Thoracic aorta (tissue), 2 donors: ENCODE measurements around the gene STX7. TPM values are rescaled to one million over a fixed set of nuclear protein-coding genes. Genes with fewer than 3 reads are reported as not detected.

ENCODE experiments used
- ATAC-seq: fragments of 150-250 bp; one replicate; pipeline ENCODE4 v1.8.0; 2017; ENCODE audit warnings: low read depth; ENCODE audit not compliant: insufficient number of reproducible peaks, low FRiP score
- DNase-seq: peaks from one replicate; pipeline ENCODE4 v3.0.0-alpha.2; 2020; ENCODE audit warnings: low spot score
- H3K27ac ChIP-seq, 2 donors: fragments of 200-600 bp; sonication (generic); 1 replicate in 1 of 2; 2 replicates in 1 of 2; pipeline ENCODE4 v1.5.1; 2016; ENCODE audit warnings: mild to moderate bottlenecking in 2 of 2, moderate library complexity in 2 of 2
- H3K27me3 ChIP-seq: fragments of 200-600 bp; sonication (generic); replicated peaks from 2 replicates; pipeline ENCODE4 v1.6.0; 2016; ENCODE audit warnings: mild to moderate bottlenecking; ENCODE audit not compliant: insufficient read depth
- H3K36me3 ChIP-seq: fragments of 200-600 bp; sonication (generic); one replicate; pipeline ENCODE4 v1.5.1; 2016
- H3K4me1 ChIP-seq, 2 donors: fragments of 200-600 bp; sonication (generic); 1 replicate in 1 of 2; 2 replicates in 1 of 2; pipeline versions ENCODE4 v1.5.1 to v1.6.0; 2016; ENCODE audit warnings: low read depth in 2 of 2, mild to moderate bottlenecking in 1 of 2; ENCODE audit not compliant: control insufficient read depth in 1 of 2
- H3K4me3 ChIP-seq: fragments of 200-600 bp; sonication (generic); 2 replicates; pipeline ENCODE4 v1.5.1; 2016; ENCODE audit warnings: mild to moderate bottlenecking
- H3K9me3 ChIP-seq: fragments of 200-600 bp; sonication (generic); 2 replicates; pipeline ENCODE4 v1.5.1; 2016
- total RNA-seq, 2 donors: library from RNA; depleted of rRNA; stranded (reverse); fragments of >200 nt; gene quantifications; one replicate each; pipeline versions ENCODE4 v1.1.0 to v1.2.3, GENCODE V29; 2016
- TF ChIP-seq, protein P1 (sequence below): fragments of 200-600 bp; sonication (generic); IDR thresholded peaks from one replicate; pipeline ENCODE4 v1.5.1; 2019; ENCODE audit warnings: antibody characterized with exemption

The STX7 gene
- total RNA-seq, 2 donors from 2014 or later, result 46.2 to 64.0 TPM

DNA sequence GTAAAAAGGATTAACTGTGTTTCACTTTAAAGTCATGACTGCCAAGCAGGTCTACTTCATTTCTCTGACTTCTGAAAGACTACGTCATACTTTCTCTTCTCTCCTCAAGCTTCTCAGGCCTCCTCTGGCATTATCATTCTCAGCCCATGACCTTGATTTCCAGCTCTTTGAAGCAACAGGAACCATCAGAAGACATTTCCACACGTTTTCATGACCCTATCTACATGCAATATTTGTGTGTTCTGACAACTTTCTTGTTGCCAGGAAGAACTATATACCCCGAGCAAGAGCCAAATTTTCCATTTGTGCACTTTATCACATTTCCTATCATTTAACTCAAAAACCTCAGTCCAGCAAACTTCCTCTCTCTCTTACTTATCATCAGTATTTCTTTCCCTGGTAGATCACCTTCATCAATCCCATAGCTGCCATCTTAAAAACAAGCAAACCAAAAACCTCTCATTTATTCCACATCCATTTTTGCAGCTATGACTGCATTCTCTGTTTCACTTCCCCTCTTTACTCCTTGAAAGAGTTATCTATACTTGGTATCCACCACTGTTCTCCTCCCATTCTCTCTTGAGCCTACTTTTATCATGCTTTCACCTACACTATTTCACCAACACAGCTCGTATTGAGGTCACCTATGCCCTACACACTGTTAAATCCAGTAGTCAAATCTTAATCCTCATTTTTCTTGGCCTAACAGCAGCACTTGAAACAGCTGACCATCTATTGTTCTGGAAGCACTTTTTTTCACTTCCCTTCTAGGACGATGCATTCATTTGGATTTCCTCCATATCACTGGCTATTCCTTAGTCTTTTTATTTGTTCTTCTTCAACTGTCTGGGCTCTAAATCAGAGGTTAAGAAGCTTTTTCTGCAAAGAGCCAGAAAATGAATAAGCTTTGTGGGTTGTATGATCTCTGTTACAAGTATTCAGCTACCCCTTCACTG is 47.1 kb downstream of the STX7 start:
- no peaks in the 10 kb centered on the region for H3K9me3 ChIP-seq
- no peaks in the 10 kb centered on the region for H3K4me1 ChIP-seq
- H3K27me3 ChIP-seq, result no peaks in the 10 kb centered on the region
- DNase-seq (no peak), ATAC-seq (no peak)
- H3K27ac ChIP-seq, result no peak overlapping the region
- no peak overlapping the region for H3K4me3 ChIP-seq
- TF ChIP-seq, protein P1, sequence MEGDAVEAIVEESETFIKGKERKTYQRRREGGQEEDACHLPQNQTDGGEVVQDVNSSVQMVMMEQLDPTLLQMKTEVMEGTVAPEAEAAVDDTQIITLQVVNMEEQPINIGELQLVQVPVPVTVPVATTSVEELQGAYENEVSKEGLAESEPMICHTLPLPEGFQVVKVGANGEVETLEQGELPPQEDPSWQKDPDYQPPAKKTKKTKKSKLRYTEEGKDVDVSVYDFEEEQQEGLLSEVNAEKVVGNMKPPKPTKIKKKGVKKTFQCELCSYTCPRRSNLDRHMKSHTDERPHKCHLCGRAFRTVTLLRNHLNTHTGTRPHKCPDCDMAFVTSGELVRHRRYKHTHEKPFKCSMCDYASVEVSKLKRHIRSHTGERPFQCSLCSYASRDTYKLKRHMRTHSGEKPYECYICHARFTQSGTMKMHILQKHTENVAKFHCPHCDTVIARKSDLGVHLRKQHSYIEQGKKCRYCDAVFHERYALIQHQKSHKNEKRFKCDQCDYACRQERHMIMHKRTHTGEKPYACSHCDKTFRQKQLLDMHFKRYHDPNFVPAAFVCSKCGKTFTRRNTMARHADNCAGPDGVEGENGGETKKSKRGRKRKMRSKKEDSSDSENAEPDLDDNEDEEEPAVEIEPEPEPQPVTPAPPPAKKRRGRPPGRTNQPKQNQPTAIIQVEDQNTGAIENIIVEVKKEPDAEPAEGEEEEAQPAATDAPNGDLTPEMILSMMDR, result no peak
- peaks cover 50% of the 10 kb centered on the region for H3K36me3 ChIP-seq

GRCh38 chr6:132464538-132465256 is 48.2 kb downstream of the STX7 start:
- Histone ChIP-seq H3K36me3 (peaks cover 48% of the 10 kb centered on the region), H3K4me1 (no peaks in the 10 kb centered on the region), H3K9me3 (no peaks in the 10 kb centered on the region), H3K27me3 (no peaks in the 10 kb centered on the region), H3K4me3 (no peak overlapping the region), H3K27ac (no peak overlapping the region)
- TF ChIP-seq, protein P1, result no peak
- ATAC-seq (no peak), DNase-seq (no peak)

GRCh38 chr6:132461958-132462357 is 51.0 kb downstream of the STX7 start:
- H3K36me3 ChIP-seq, result peaks cover 40% of the 10 kb centered on the region
- ATAC-seq, result no peak

GRCh38 chr6:132459605-132459952 is 53.3 kb downstream of the STX7 start:
- no peak overlapping the region for H3K27ac ChIP-seq
- peaks cover 42% of the 10 kb centered on the region for H3K36me3 ChIP-seq
- no peaks in the 10 kb centered on the region for H3K4me1 ChIP-seq
- no peaks in the 10 kb centered on the region for H3K9me3 ChIP-seq
- DNase-seq (no peak), ATAC-seq (no peak)
- TF ChIP-seq, protein P1, result no peak
- H3K27me3 ChIP-seq, result no peaks in the 10 kb centered on the region
- no peak overlapping the region for H3K4me3 ChIP-seq

More at GRCh38 chr6:132461958-132462357, 51.0 kb downstream of the STX7 start:
- TF ChIP-seq, protein P1, result no peak
- Histone ChIP-seq H3K27me3 (no peaks in the 10 kb centered on the region), H3K27ac (no peak overlapping the region), H3K4me3 (no peak overlapping the region), H3K9me3 (no peaks in the 10 kb centered on the region), H3K4me1 (no peaks in the 10 kb centered on the region)
- DNase-seq, result no peak
